Middle frontal gyrus (tissue), 1 donor: ENCODE measurements around the gene CORO6.

Experiments
- DNase-seq: peaks from one replicate; pipeline ENCODE4 v3.0.0-alpha.2; 2015; ENCODE audit warnings: low spot score; ENCODE audit errors: extremely low spot score

CORO6 gene

GRCh38 chr17:29591737-29592608 is 30.7 kb downstream of the CORO6 start:
- peak; percentile 73 for DNase-seq

- no peak for DNase-seq
These were observed 31.5 kb downstream of the CORO6 start for GRCh38 chr17:29591146-29591736.

- DNase-seq: no peak
These were observed 32.1 kb downstream of the CORO6 start for GRCh38 chr17:29590411-29591145.

DNA sequence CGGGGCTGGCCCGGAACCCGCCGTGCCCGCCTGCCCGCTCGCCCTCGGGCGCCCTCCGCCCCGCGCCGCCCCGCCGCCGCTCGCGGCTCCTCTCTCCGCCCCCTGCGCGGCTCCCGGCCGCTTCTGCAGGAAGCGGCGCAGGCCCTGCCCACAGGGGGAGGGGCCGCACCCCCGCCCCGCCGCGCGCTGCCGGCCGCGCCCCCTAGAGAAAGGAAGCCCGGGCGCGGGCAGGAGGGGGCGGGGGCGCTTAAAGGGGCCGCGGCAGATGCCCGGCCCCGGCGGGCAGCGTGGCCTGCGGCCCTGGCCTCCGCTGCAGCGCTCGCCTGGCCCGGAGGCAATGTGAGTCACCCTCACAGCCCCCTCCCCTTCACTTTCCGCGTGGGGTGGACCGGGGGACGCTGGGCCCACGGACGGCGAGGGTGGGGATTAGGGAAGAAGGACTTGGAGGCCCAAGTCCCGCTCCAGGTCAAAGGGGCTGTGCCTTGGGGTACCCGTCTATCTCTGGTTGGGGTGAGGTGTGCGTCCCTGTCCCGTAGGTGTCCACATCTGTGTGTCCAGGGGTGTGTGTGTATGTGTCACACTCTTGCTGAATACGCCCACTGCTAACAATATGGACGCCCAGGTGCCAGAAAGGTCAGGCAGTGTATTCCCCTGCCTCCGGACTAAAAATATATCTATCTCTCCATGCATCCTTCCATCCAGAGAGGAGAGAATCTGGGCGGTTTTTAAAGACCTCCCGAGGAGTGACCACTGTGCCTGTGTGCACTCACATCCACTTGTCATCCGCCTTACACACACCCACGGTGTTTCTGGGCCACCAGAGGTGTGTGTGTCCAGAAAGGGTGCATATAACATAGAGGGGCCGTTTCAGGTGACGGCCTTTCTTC is 32.9 kb downstream of the CORO6 start, which contains the start of gene GIT1:
GIT1 (minus strand) TSS at position 125 of the 887 bp plus-strand sequence. CDS start 270 bp downstream, outside the sequence.
- DNase-seq: peak; percentile 84

DNA sequence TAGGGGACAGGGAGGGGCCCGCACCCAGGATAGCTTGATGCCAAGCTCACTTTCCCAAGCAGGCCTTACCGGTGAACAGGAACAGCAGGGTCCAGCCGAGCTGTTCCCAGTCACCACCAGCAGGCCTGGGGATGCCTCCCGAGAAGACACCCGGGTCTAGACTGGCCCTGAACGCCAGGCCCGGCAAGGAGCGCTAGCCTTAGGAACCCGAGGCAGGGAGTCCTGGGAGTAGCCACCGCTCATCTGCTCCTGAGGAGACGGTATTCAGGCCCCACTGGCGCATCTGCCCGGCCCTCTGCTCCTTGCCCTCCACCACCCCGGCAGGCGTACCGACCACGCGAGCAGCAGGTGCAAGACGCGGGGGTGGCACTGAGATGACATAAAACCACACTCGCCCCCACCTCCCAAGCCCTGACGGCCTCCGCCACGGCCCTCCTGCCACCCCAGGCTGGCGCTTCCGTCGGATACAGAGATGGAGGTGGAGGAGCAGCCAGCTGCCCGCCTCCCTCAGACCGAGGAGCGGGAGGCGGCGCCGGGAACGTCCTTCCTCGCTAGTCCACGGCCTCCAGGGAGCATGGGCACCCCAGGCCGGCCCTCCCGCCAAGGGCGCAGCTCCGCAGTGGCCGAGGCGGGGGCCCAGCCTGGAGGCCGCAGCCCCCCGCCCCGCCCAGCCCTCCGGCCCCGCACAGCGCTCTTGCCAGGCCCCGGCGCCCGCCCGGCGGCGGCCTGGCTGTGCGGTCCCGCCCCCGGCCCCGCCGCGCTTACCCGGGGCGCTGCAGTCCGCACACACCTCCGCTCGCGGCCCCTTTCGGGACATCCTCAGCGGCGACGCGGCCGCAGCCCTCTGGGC is 33.9 kb downstream of the CORO6 start:
- DNase-seq: no peak

DNA sequence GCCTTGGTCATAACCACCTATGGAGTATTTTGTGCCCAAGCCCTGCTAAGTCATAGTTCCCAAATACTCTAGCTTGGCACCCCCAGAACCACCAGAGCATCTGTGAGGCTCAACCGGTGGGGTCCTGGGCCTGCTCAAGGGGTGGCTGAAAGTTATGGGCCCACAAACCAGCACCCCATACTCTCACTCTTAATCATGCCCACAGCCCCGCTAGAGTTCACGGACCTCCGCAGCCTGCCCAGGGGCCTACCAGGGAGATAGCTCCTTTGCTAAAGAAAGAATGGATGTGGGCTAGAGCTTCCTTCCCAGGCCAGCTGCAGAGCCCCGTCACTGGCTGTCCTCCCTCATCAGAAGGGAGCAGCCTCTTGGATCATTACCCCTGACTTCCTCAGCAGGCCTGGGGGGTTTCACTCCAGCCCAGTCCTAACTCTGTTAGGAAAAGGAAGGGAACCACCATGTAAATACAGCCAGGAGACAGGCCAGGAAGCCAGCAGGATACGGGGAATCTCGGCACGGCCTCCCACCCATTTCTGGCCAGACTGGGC is 34.6 kb downstream of the CORO6 start:
- no peak for DNase-seq

DNA sequence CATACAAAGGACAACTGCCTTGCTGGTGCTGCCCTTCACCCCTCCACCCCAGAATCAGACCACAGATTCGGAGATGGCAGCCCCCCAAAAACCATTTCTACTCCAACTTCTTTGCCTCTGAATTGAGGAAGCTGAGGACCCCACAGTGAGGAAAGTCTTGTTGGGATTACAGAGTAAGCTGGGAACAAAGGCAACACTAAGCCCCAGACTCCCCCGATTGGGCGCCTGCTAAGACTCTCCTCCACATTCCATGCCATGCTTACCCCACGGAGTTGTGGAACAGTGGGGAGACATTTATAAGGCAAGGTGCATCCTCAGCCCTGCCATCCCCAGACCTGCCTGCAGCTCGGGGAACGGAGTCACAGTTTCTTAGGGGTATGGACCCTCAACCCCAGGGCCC is 35.1 kb downstream of the CORO6 start:
- no peak for DNase-seq

DNA sequence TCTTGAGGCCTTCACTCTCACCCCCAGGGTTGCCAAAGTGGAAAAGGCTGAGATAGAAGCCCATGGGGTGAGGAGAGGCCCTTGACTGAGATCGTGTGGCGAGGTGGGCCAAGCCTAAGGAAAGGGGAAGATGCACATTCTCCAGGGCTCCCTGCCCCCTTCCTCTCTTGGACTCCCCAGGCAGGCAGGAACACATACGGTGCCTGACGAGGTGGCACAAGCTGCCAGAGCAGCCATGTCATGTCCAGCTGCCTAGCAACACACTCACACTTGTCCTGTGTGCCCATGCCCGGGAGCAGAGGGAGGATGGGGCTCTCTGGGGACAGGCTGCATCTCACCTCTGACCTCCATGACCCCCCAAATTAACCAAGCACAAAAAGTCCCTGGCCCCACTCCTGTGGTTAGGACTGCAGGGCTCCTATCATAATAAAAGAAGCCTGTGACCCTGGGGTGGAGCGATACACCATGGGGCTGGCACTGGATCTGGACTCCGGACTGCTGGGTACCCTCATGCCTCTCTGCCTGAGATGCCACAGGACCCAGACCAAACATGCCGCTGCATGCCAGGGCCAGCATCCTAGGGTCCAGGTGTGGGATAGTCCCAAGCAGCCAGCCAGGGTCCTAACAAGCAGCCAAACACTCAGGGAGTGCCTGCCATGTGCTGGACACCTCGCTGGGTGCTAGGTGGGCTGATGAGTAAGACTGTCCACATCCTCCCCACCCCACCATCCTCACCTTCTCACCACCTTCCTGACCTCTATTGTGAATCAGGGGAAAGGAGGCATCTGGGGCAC is 35.8 kb downstream of the CORO6 start:
- no peak for DNase-seq

DNA sequence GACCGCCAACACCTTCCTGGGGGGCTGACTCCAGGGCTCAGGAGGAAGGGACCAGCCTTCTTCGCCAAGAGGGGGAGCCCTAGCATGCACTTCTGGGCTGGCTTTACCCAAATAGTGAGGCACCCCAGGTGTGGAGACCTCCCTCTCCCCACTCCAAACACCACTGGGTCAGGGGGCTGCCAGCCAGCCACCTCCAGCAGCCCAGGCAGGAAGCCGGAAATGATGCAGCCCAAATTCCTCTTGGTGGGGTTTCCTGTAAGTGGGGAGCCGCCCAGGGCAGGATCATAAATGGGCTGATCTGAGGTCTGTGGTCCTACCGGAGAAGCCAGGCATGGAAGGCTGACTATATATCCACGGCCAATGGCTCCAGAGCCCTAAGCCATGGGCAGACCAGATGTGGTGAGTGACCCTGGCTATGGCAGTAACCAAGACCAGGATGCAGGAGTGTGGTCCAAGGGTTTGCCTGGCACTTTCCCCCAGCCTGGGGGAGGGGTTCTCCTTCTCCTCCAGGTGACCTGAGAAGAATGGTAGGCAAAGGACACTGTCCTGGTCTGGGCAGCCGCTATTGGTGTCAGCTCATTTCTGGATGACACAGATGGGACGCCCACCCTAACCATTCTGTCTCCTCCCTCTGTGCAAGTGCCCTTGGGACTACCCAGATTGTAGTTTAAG is 37.5 kb downstream of the CORO6 start:
- no peak for DNase-seq

GRCh38 chr17:29584452-29585079 is 38.1 kb downstream of the CORO6 start:
- no peak for DNase-seq

GRCh38 chr17:29583324-29584248 is 39.1 kb downstream of the CORO6 start:
- no peak for DNase-seq

DNA sequence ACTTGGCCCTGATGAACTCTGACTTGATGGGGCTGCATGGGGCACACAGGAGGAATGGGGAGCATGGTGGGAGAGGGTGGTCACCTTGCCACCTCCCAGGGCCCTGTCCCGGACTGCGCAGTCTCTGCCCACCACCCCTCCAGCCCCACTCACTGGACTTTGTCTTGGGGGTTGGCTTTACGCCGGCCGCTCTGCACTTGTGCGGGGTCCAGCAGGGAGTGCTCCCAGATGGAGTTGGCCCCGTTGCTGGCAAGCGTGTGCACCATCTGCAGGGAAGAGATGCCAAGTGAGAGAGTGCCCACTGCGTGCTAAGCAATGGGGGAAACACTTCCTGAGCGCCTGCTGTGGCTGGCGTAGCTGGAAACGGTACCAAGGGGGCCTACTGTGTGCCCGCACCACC is 39.9 kb downstream of the CORO6 start:
- peak; percentile 78 for DNase-seq

- no peak for DNase-seq
These were observed 40.4 kb downstream of the CORO6 start for GRCh38 chr17:29582254-29582765.

DNA sequence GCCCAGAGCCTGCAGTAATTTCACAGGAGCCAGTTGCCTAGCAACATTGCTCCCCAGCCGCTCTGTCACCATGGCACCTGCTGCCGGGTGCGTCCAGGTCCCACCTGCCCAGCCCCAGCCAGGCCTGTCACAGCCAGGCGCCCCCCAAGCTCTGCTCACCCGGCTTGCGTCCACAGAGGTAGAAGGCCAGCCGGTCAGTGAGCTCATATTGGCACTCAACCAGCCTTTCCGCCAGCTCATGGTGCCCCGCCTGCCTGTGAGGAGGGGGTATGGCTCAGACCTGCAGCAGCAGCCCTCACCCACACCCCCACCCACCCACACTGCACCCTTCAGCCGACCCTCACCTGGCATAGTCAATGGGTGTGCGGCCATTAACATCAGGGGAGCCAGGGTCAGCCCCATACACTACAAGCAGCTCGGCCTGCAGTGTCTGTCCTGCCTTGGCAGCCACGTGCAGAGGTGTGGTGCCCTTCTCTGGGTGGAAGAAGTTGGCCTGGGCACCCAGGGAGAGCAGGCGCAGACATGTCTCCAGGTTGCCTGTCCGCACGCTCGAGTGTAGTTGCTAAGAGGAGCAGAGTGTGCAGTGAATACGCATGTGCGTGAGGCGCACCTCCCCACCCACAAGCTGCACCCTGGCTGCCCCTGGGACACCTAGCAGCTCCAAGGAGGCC is 41.0 kb downstream of the CORO6 start:
- DNase-seq: no peak

GRCh38 chr17:29579866-29580771 is 42.6 kb downstream of the CORO6 start:
- DNase-seq: peak; percentile 86
